GM19043 (cell line): ENCODE data around the gene NPAS3.

Experiments
- ATAC-seq: cut with Tn5 transposase; IDR thresholded peaks from one replicate; pipeline ENCODE4 v1.9.1; 2021; ENCODE audit warnings: low read depth; ENCODE audit not compliant: unreplicated experiment

NPAS3 gene

GRCh38 chr14:33792720-33793368 is 854.2 kb downstream of the NPAS3 start:
- ATAC-seq = no peak

GRCh38 chr14:33793398-33794110 is 854.9 kb downstream of the NPAS3 start:
- ATAC-seq = no peak

DNA sequence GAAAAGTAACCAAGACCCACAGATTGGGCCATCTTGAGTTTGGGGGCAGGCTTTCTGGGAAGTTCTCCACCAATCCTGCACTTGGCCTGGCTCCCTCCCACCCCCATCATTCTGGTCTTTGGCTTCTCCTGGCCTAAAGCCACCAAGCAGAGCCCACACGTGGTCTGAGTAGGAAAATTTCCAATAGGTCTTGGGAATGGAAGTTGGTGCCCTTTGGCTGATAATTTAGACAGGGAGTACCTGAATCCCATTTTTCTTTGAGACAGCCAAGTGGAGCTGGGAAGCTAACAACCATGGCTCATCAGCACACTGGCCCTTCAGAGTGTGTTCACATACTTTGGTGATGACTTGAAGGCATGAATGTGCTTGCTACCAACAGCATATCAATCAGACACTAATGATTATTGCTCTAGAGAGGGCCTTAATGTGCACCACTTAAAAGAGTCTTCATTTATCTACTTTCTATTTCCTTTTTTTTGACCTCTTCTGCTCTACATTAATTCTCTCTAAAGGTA is 856.2 kb downstream of the NPAS3 start:
- ATAC-seq = no peak

DNA sequence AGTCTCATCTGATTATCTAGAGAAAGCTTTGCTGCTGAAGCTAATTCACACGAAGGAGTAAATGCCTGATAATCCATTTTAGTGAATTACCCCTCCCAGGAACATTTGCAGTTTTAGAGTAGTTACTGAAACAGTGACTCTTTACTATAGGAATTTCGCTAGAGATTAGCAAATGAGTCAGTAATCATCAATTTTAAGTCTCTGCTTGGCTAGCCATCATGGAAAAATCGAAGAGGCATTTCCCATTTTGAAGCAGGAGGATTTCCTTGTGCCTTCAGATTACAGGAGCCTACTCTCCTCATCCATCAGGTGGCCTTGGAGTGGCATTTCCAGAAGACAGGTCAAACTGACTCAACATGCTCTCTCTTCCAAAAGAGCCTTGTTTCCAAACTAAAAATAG is 857.7 kb downstream of the NPAS3 start:
- no peak for ATAC-seq

DNA sequence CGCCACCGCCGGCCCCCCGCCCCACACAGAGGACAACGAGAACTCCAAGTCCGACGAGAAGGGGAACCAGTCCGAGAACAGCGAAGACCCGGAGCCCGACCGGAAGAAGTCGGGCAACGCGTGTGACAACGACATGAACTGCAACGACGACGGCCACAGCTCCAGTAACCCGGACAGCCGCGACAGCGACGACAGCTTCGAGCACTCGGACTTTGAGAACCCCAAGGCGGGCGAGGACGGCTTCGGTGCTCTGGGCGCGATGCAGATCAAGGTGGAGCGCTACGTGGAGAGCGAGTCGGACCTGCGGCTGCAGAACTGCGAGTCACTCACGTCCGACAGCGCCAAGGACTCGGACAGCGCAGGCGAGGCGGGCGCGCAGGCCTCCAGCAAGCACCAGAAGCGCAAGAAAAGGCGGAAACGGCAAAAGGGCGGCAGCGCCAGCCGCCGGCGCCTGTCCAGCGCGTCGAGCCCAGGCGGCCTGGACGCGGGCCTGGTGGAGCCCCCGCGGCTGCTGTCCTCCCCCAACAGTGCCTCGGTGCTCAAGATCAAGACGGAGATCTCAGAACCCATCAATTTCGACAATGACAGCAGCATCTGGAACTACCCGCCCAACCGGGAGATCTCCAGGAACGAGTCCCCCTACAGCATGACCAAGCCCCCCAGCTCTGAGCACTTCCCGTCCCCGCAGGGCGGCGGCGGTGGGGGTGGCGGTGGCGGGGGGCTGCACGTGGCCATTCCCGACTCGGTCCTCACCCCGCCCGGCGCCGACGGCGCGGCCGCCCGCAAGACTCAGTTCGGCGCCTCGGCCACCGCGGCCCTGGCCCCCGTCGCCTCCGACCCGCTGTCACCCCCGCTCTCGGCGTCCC is 861.3 kb downstream of the NPAS3 start:
- no peak for ATAC-seq

- ATAC-seq = no peak
These were observed 862.1 kb downstream of the NPAS3 start for GRCh38 chr14:33800735-33801163.

DNA sequence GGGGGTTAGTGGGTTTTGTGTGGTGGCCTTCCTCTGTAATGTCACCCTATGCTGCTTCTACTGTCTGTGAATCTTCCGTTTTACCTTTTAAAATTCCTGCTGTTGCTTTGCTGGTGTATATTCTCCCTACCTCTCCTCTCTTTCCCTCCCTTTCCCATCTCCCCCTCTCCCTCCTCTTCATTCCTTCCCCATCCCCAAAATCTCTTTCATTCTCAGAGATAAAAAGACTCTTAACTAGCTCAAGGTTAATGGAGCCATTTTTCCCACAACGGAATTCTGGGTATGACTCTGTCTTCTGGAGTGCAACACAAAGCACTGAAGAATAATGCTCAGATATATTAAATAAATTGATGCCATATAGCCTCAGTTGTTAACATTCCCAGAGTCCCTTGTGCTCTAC is 864.1 kb downstream of the NPAS3 start:
- ATAC-seq = no peak

GRCh38 chr14:33805593-33805992 is 866.9 kb downstream of the NPAS3 start:
- no peak for ATAC-seq

DNA sequence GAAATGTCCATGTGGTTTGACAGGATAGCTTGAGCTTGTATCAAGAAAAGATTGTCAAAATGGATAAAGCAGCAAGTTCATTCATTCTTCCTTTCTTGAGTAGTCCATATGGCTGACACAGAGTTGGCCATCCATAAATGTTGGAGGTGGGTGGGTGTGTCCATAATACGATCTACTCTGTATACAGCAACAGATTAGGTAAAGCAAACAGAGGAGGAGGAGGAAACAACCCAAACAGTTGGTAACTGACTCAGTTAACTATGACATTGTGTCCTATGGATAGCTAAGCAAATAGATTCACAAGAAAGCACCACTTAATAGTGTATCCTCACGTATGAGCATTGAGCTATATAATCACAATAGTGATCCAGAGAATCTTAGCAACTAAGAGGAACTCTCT is 868.2 kb downstream of the NPAS3 start:
- ATAC-seq = no peak

GRCh38 chr14:33808187-33808586 is 869.5 kb downstream of the NPAS3 start:
- ATAC-seq = no peak

DNA sequence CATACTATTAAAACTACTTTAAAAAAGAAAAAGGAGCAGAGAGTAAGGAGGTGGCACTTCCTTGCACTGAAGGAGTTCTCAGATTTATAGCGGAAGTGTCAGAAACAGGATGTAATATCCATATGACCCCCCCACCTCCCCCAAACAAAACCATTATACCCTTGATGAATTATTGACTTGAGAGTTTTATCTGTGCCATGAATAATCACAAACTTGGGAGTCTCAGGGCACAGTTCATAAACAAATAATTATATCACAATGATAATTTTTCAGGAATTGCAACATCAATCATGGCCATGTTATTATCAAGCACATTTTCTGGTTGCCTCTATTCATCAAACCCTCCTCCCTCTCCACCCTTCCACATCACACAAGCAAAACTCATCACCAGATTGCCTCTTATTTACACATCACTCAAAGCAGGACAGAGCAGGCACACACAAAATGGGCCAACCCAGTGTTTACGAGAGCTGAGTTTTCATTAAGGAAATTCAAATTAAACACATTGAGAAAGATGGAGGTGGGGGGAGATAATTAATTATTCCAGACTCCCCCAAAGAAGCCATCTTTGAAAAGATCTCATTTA is 870.8 kb downstream of the NPAS3 start:
- no peak for ATAC-seq

GRCh38 chr14:33810308-33810707 is 871.6 kb downstream of the NPAS3 start:
- no peak for ATAC-seq

- no peak for ATAC-seq
These were observed 873.0 kb downstream of the NPAS3 start for GRCh38 chr14:33811721-33812120.

GRCh38 chr14:33812181-33812580 is 873.5 kb downstream of the NPAS3 start:
- no peak for ATAC-seq

DNA sequence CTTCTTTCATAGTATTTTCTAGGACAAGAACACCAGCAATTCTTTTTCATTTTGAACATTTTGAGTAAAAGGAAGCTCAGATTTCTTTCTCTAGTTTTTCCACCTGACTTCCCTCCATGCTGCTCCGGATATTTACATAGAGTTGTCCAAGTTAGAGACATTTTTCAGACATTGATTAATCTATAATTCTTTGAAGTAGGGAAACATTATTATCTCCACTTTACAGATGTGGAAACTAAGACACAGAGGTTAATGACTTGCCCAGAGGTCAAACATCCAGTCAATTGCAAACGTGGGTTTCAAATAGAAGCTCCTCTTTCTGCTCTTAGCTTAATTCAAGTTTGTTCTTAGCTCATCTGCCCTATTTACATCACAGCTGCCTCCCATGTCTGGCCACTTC is 873.9 kb downstream of the NPAS3 start:
- no peak for ATAC-seq

- ATAC-seq = no peak
These were observed 875.3 kb downstream of the NPAS3 start for GRCh38 chr14:33814010-33814409.

- no peak for ATAC-seq
These were observed 895.2 kb downstream of the NPAS3 start for GRCh38 chr14:33833706-33834465.

DNA sequence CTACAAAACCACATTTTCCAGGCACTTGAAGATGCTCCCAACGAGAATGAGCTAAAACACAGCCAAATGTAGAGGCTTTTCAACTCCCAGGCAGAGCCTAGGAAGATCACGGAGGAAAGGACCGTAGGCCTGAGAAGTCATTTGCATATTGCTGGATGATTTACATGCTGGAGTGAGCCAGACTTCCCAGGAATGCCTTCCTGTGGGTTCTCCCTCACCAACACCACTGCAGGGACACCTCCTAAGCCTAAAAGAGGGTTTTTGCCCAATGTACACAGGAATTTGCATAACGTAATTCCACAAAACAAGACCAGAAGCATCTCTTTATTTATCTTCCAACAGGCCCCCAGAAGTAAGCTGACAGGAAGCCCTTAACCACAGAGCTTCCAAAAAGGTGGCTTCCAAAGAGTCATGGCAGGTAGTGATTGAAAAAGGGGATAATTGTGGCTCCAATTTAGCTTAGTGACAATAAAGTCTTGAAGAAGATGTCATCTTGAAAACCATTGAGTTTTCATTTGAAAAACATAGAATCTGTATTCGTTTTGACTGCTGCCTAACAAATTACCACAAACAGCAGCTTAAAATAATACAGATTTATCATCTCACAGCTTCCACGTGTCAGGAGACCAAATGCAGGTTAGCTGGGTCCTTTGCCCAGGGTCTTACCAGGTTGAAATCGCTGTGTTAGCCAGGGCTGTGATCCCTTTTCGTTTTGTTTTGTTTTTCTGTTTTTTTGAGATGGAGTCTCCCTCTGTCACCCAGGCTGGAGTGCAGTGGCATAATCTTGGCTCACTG is 896.0 kb downstream of the NPAS3 start:
- no peak for ATAC-seq

DNA sequence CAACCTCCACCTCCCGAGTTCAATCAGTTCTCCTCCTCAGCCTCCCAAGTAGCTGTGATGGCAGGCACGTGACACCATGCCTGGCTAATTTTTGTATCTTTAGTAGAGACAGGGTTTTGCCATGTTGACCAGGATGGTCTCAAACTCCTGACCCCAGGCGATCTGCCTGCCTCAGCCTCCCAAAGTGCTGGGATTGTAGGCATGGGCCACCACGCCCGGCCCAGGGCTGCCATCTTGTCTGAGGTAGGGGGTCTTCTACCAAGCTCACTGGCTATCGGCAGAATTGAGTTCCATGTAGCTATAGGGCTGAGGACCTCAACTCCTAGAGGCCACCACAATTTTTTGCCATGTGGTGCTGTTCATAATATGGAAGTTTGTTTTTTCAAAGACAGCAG is 896.6 kb downstream of the NPAS3 start:
- no peak for ATAC-seq
